Trophoblast cell (in vitro differentiated cells and primary cell): Measurements from ENCODE around the gene PHGDH.

ENCODE experiments used
- DNase-seq, 2 donors: peaks; one replicate each; pipeline ENCODE4 v3.0.0-alpha.2; 2016
- H2AFZ ChIP-seq: 2 replicates; pipeline ENCODE4 v1.6.1; 2013; ENCODE audit warnings: low read length, moderate library complexity, mild to moderate bottlenecking; ENCODE audit not compliant: insufficient read depth, poor library complexity
- H2AK5ac ChIP-seq: 2 replicates; pipeline ENCODE4 v1.6.1; 2013; ENCODE audit warnings: mild to moderate bottlenecking, low read length
- H2BK120ac ChIP-seq: 2 replicates; pipeline ENCODE4 v1.6.1; 2013; ENCODE audit warnings: low read length, mild to moderate bottlenecking, moderate library complexity; ENCODE audit not compliant: insufficient read depth, poor library complexity
- H2BK12ac ChIP-seq: 2 replicates; pipeline ENCODE4 v1.6.1; 2013; ENCODE audit warnings: mild to moderate bottlenecking, low read length, moderate library complexity
- H2BK5ac ChIP-seq: 2 replicates; pipeline ENCODE4 v1.6.1; 2013; ENCODE audit warnings: low read length, low read depth, moderate library complexity, mild to moderate bottlenecking; ENCODE audit not compliant: poor library complexity
- H3K14ac ChIP-seq: 2 replicates; pipeline ENCODE4 v1.6.1; 2013; ENCODE audit warnings: mild to moderate bottlenecking, low read length
- H3K18ac ChIP-seq: 2 replicates; pipeline ENCODE4 v1.6.1; 2013; ENCODE audit warnings: mild to moderate bottlenecking, low read length
- H3K23ac ChIP-seq: 2 replicates; pipeline ENCODE4 v1.6.1; 2013; ENCODE audit warnings: low read length
- H3K27ac ChIP-seq: 2 replicates; pipeline ENCODE4 v1.5.1; 2013; ENCODE audit warnings: low read depth, mild to moderate bottlenecking, inconsistent platforms, low read length, moderate library complexity
- H3K27me3 ChIP-seq: 2 replicates; pipeline ENCODE4 v1.6.1; 2013; ENCODE audit warnings: inconsistent platforms, mild to moderate bottlenecking, low read length, moderate library complexity; ENCODE audit not compliant: insufficient read depth
- H3K36me3 ChIP-seq, 2 experiments: 1 replicate in 1 of 2; 2 replicates in 1 of 2; pipeline ENCODE4 v1.6.1; 2013; ENCODE audit warnings: low read length in 2 of 2, mild to moderate bottlenecking in 2 of 2, moderate library complexity in 1 of 2; ENCODE audit not compliant: insufficient read depth in 2 of 2, control insufficient read depth in 1 of 2
- H3K4ac ChIP-seq: 2 replicates; pipeline ENCODE4 v1.6.1; 2013; ENCODE audit warnings: low read depth, mild to moderate bottlenecking, low read length, moderate library complexity
- H3K4me1 ChIP-seq, 2 experiments: 1 replicate in 1 of 2; 2 replicates in 1 of 2; pipeline ENCODE4 v1.6.1; 2013; ENCODE audit warnings: low read length in 2 of 2, mild to moderate bottlenecking in 2 of 2, moderate library complexity in 1 of 2; ENCODE audit not compliant: insufficient read depth in 2 of 2, control insufficient read depth in 1 of 2
- H3K4me2 ChIP-seq: 2 replicates; pipeline ENCODE4 v1.6.1; 2013; ENCODE audit warnings: inconsistent platforms, mild to moderate bottlenecking, low read length, moderate library complexity
- H3K4me3 ChIP-seq: 2 replicates; pipeline ENCODE4 v1.5.1; 2013; ENCODE audit warnings: mild to moderate bottlenecking, low read depth, low read length, inconsistent platforms
- H3K79me1 ChIP-seq: one replicate; pipeline ENCODE4 v1.6.1; 2013; ENCODE audit warnings: low read length
- H3K79me2 ChIP-seq: 2 replicates; pipeline ENCODE4 v1.6.1; 2013; ENCODE audit warnings: low read length, mild to moderate bottlenecking; ENCODE audit not compliant: control insufficient read depth, insufficient read depth, poor library complexity
- H3K9ac ChIP-seq: 2 replicates; pipeline ENCODE4 v1.6.1; 2013; ENCODE audit warnings: mild to moderate bottlenecking, low read length
- H3K9me3 ChIP-seq: 2 replicates; pipeline ENCODE4 v1.6.1; 2013; ENCODE audit warnings: low read depth, mild to moderate bottlenecking, control low read depth, inconsistent platforms, low read length; ENCODE audit not compliant: insufficient read depth
- H4K12ac ChIP-seq: 2 replicates; pipeline ENCODE4 v1.6.1; 2013; ENCODE audit warnings: low read depth, mild to moderate bottlenecking, low read length, moderate library complexity
- H4K8ac ChIP-seq: 2 replicates; pipeline ENCODE4 v1.6.1; 2013; ENCODE audit warnings: low read depth, mild to moderate bottlenecking, low read length, moderate library complexity
- H4K91ac ChIP-seq: one replicate; pipeline ENCODE4 v1.6.1; 2013; ENCODE audit warnings: low read depth, mild to moderate bottlenecking, low read length, moderate library complexity
- WGBS: extraction: QIAGEN DNeasy Blood & Tissue Kit; methylation state at CpG from one replicate; pipeline ENCODE4 v1.1.7; 2013; ENCODE audit warnings: missing lambda C conversion rate; ENCODE audit not compliant: insufficient read length, insufficient coverage; ENCODE audit errors: extremely low coverage; 5-methylcytosine and 5-hydroxymethylcytosine counted together

PHGDH gene

GRCh38 chr1:119752592-119752991 is 40.9 kb downstream of the PHGDH start:
- WGBS = no CpG with 5 or more reads among the region's 4 CpGs
- no peak overlapping the region for H3K18ac ChIP-seq

GRCh38 chr1:119758584-119758983 is 46.9 kb downstream of the PHGDH start:
- no peaks in the 10 kb centered on the region for H3K79me1 ChIP-seq
- no peak overlapping the region for H4K91ac ChIP-seq
- H3K4me3 ChIP-seq = no peak overlapping the region
- H3K4me2 ChIP-seq = no peak overlapping the region
- H3K4ac ChIP-seq = no peak overlapping the region
- H2AK5ac ChIP-seq = no peak overlapping the region
- no peaks in the 10 kb centered on the region for H3K36me3 ChIP-seq
- no peak overlapping the region for H3K23ac ChIP-seq
- no peak overlapping the region for H4K8ac ChIP-seq
- H2BK12ac ChIP-seq = no peak overlapping the region
- H3K79me2 ChIP-seq = no peaks in the 10 kb centered on the region
- no CpG with 5 or more reads among the region's 3 CpGs for WGBS
- no peak overlapping the region for H2AFZ ChIP-seq
- H3K14ac ChIP-seq = no peak overlapping the region
- no peaks in the 10 kb centered on the region for H3K9me3 ChIP-seq
- DNase-seq = no peak
- no peak overlapping the region for H3K9ac ChIP-seq
- no peak overlapping the region for H4K12ac ChIP-seq
- no peak overlapping the region for H2BK5ac ChIP-seq
- no peaks in the 10 kb centered on the region for H3K27me3 ChIP-seq
- H3K18ac ChIP-seq = no peak overlapping the region
- no peak overlapping the region for H3K27ac ChIP-seq
- no peak overlapping the region for H2BK120ac ChIP-seq
- H3K4me1 ChIP-seq = no peaks in the 10 kb centered on the region

More at GRCh38 chr1:119752592-119752991, 40.9 kb downstream of the PHGDH start:
- H2BK5ac ChIP-seq = no peak overlapping the region
- no peaks in the 10 kb centered on the region for H3K27me3 ChIP-seq
- DNase-seq = peak in 1 of 2 donors; percentile 40
- H3K4me3 ChIP-seq = no peak overlapping the region
- no peak overlapping the region for H3K4me2 ChIP-seq
- no peak overlapping the region for H3K9ac ChIP-seq
- H2BK12ac ChIP-seq = no peak overlapping the region
- H4K91ac ChIP-seq = no peak overlapping the region
- no peak overlapping the region for H4K8ac ChIP-seq
- H3K36me3 ChIP-seq = no peaks in the 10 kb centered on the region
- no peak overlapping the region for H3K14ac ChIP-seq
- no peak overlapping the region for H2BK120ac ChIP-seq
- H3K23ac ChIP-seq = no peak overlapping the region
- H3K9me3 ChIP-seq = no peaks in the 10 kb centered on the region
- H2AK5ac ChIP-seq = no peak overlapping the region
- H3K4me1 ChIP-seq = peaks cover 0 to 1% of the 10 kb centered on the region in 2 experiments
- no peaks in the 10 kb centered on the region for H3K79me1 ChIP-seq
- no peak overlapping the region for H2AFZ ChIP-seq
- H3K4ac ChIP-seq = no peak overlapping the region
- no peak overlapping the region for H3K27ac ChIP-seq
- no peak overlapping the region for H4K12ac ChIP-seq
- no peaks in the 10 kb centered on the region for H3K79me2 ChIP-seq

GRCh38 chr1:119762409-119762808 is 50.7 kb downstream of the PHGDH start:
- H3K14ac ChIP-seq = no peak overlapping the region
- no peaks in the 10 kb centered on the region for H3K27me3 ChIP-seq
- H3K4ac ChIP-seq = no peak overlapping the region
- no peak overlapping the region for H4K12ac ChIP-seq
- H2AFZ ChIP-seq = no peak overlapping the region
- H2AK5ac ChIP-seq = no peak overlapping the region
- H2BK5ac ChIP-seq = no peak overlapping the region
- H3K36me3 ChIP-seq = no peaks in the 10 kb centered on the region
- no peak overlapping the region for H3K18ac ChIP-seq
- no peaks in the 10 kb centered on the region for H3K79me2 ChIP-seq
- no peaks in the 10 kb centered on the region for H3K4me1 ChIP-seq
- H3K4me2 ChIP-seq = no peak overlapping the region
- H3K9me3 ChIP-seq = peaks cover 5% of the 10 kb centered on the region
- WGBS = no CpG with 5 or more reads among the region's 1 CpG
- no peak overlapping the region for H2BK120ac ChIP-seq
- no peak overlapping the region for H4K8ac ChIP-seq
- H4K91ac ChIP-seq = no peak overlapping the region
- no peak overlapping the region for H3K27ac ChIP-seq
- H3K79me1 ChIP-seq = no peaks in the 10 kb centered on the region
- no peak overlapping the region for H3K23ac ChIP-seq
- H3K4me3 ChIP-seq = no peak overlapping the region
- DNase-seq = no peak
- H2BK12ac ChIP-seq = no peak overlapping the region
- no peak overlapping the region for H3K9ac ChIP-seq

- H3K27ac ChIP-seq = no peak overlapping the region
- no peak overlapping the region for H3K23ac ChIP-seq
- no peak overlapping the region for H2BK5ac ChIP-seq
- H3K4me3 ChIP-seq = no peak overlapping the region
- no peak for DNase-seq
- H4K12ac ChIP-seq = no peak overlapping the region
- no peaks in the 10 kb centered on the region for H3K79me2 ChIP-seq
- H3K4me2 ChIP-seq = no peak overlapping the region
- H3K18ac ChIP-seq = no peak overlapping the region
- H2AK5ac ChIP-seq = no peak overlapping the region
- no peak overlapping the region for H3K4ac ChIP-seq
- no peak overlapping the region for H4K91ac ChIP-seq
- no peak overlapping the region for H2AFZ ChIP-seq
- H3K79me1 ChIP-seq = no peaks in the 10 kb centered on the region
- H2BK120ac ChIP-seq = no peak overlapping the region
- H3K36me3 ChIP-seq = no peaks in the 10 kb centered on the region
- no peaks in the 10 kb centered on the region for H3K4me1 ChIP-seq
- no peak overlapping the region for H3K14ac ChIP-seq
- no peak overlapping the region for H4K8ac ChIP-seq
- no peak overlapping the region for H2BK12ac ChIP-seq
- no peaks in the 10 kb centered on the region for H3K27me3 ChIP-seq
- H3K9ac ChIP-seq = no peak overlapping the region
- WGBS = no CpG with 5 or more reads among the region's 1 CpG
- peaks cover 5% of the 10 kb centered on the region for H3K9me3 ChIP-seq
These were observed 51.2 kb downstream of the PHGDH start for GRCh38 chr1:119762953-119763352.
